Measurements from ENCODE around the gene SRRM4.

DNA sequence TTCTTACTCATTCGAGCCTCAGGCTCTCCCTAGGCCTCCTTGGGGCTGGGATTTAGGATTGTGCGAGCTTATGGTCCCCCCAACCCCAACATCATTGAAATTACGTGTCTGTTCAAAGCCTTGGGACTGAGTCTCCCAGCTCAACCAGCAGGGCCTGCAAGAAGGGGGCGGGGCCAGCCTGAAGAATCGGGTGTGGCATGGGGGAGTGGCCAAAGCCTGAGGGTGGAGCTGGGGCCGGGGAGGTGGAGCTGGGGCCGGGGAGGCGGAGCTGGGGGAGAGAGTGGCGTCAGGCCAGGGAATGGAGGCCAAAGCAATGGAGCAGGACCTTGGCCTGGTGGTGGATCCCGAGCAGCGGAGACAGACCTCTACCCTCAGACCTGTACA is 173.1 kb downstream of the SRRM4 start:
- TF ChIP-seq EZH2 (IDR thresholded peaks at IDR 0.05; ENCODE audit: borderline replicate concordance, low read length): no peak
- TF ChIP-seq, protein P1, sequence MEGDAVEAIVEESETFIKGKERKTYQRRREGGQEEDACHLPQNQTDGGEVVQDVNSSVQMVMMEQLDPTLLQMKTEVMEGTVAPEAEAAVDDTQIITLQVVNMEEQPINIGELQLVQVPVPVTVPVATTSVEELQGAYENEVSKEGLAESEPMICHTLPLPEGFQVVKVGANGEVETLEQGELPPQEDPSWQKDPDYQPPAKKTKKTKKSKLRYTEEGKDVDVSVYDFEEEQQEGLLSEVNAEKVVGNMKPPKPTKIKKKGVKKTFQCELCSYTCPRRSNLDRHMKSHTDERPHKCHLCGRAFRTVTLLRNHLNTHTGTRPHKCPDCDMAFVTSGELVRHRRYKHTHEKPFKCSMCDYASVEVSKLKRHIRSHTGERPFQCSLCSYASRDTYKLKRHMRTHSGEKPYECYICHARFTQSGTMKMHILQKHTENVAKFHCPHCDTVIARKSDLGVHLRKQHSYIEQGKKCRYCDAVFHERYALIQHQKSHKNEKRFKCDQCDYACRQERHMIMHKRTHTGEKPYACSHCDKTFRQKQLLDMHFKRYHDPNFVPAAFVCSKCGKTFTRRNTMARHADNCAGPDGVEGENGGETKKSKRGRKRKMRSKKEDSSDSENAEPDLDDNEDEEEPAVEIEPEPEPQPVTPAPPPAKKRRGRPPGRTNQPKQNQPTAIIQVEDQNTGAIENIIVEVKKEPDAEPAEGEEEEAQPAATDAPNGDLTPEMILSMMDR (IDR thresholded peaks at IDR 0.05; ENCODE audit: low read length): no peak

Data from OCI-LY1 (cell line).